Measurements from ENCODE around the gene SGO2.
"Not testable (repeated sequence)": the region's sequence is repeated elsewhere in the genome, so short reads cannot be mapped to it uniquely, and the experiment has no call there.

Gene SGO2

DNA sequence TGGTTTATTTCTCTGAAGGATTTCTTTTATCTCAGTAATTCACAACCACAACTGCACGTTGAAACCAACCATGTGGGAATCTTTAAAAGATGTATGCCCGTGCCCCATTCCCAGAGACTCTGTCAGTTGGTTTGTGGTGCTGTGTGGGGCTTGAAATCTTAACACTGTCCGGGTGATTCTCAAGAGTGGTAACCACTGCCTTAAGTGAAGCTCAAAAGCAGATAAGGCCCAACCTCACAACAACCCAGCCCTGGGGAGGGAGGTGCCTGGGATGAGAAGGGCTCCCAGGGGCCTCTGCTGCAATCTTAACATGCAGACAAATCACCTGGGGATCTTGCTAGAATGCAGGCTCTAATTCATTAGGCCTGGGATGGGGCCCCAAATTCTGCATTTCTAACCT is 73.2 kb downstream of the SGO2 start:
- DNase-seq, result no peak

- DNase-seq, result no peak
These were observed 74.7 kb downstream of the SGO2 start for GRCh38 chr2:200600549-200601225.

DNA sequence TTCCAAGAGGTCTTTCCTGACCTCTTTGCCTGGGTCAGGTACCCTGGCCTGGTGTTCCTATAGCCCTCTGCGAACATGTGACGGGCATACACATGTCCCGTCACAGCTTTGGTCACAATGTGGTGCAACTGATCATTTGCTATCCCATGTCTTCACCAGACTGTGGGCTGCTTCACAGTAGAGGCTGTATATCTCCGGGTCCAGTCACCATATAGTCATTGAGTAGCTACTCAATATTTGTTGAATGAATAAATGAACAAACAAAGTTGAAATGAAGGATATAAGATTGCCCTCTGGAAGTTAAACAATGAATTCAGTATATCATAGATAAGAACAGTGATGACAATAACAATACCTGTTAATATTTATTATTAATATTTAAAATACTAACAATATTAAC is 76.6 kb downstream of the SGO2 start:
- no peak for DNase-seq

- no peak for DNase-seq
These were observed 78.0 kb downstream of the SGO2 start for GRCh38 chr2:200603972-200604371.

DNA sequence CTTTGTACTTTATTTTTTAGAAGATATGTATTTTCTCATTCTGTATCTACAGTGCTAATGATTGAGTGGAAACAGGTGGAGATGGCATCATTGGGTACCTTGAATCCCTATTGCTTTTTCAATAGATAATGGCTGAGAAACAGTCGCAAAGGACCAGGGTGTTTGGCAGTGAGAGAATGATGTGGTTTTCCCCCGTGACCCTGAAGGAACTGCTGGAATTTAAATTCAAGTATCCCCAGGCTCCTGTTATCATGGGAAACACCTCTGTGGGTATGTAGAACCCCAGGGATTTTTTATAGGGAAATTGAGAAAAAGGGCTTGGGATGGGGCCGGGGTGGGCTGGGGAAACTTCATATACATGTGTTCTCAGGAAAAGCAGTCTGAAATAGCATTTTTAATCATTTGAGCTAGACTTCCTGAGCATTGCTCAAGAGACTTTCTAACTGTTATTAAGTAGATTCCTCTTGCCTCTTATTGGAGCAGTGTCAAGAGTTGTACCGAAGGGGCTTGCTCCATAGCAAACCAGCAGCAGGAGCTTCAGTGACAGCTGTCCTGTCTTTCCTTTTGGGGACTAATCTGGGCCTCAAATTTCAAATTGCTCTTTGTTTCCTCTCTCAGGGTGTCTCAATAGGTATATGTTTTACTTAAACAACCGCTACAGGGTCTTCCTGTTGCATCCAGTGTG is 78.7 kb downstream of the SGO2 start:
- DNase-seq, result no peak

- DNase-seq, result no peak
These were observed 82.5 kb downstream of the SGO2 start for GRCh38 chr2:200608341-200609027.

- DNase-seq, result no peak
These were observed 83.1 kb downstream of the SGO2 start for GRCh38 chr2:200609028-200609614.

- DNase-seq, result not testable (repeated sequence)
These were observed 84.2 kb downstream of the SGO2 start for GRCh38 chr2:200610217-200610616.

- DNase-seq, result no peak
These were observed 87.7 kb downstream of the SGO2 start for GRCh38 chr2:200613692-200614091.

GRCh38 chr2:200614249-200614648 is 88.2 kb downstream of the SGO2 start:
- DNase-seq, result no peak

GRCh38 chr2:200615247-200615646 is 89.2 kb downstream of the SGO2 start:
- DNase-seq, result no peak

- DNase-seq, result no peak
These were observed 90.2 kb downstream of the SGO2 start for GRCh38 chr2:200616193-200616592.

DNA sequence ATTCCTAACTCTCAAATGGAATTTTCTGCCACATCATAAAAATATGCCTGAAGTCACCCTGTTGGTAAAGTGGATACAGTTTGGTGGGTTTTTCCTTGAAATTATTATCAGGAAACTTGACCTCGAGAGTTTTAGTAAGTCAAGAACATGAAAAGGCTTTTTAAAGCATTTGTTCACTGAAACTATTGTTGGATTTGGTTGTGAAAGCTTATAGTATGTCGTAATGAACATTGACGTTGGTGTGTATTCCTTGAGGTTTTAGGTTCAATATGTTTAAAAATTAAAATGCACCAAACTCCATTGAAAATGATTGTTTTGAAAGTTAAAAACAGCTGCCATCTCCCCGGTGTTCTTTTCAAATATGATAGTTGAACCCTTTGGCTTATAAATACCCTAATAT is 90.6 kb downstream of the SGO2 start:
- no peak for DNase-seq

GRCh38 chr2:200617156-200618053 is 91.4 kb downstream of the SGO2 start:
- no peak for DNase-seq

DNA sequence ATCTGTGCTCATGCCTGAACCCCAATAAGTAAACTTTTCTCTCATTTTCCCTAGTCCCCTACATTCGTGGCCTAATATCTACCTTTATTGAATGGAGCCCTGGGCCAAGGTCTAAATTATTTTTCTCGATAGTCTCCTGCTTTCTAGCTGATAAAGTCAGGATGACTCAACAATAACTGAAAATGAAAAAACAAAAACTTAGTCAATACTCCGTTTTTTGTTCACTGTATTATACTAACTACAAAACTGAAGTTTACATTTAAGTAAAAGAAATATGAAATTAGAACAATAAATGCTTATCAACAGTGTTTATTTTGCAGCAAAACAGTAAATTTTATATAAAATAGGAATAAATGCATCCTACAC is 92.0 kb downstream of the SGO2 start:
- DNase-seq, result no peak

DNA sequence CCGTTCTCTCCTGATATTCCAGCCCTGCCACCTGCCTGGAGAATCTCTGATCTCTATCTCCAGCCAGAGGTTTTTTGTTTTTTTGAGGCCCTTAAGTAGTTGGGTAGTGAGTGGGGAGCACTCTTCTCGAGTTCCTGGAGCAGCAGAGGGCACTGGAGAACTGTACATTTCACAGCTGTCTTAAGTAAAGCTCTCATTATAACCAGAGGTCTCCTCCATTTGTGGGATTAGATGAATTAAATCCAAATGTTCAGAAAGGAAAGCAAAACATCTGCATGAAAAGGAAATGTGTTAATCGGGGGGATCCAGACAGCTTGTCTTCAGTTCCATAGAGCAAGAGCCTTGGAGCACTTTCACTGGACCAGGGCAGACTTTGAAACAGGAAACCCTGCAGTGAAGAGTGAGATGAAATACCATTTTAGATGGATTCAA is 92.6 kb downstream of the SGO2 start:
- no peak for DNase-seq

- DNase-seq, result no peak
These were observed 93.3 kb downstream of the SGO2 start for GRCh38 chr2:200619279-200619678.

DNA sequence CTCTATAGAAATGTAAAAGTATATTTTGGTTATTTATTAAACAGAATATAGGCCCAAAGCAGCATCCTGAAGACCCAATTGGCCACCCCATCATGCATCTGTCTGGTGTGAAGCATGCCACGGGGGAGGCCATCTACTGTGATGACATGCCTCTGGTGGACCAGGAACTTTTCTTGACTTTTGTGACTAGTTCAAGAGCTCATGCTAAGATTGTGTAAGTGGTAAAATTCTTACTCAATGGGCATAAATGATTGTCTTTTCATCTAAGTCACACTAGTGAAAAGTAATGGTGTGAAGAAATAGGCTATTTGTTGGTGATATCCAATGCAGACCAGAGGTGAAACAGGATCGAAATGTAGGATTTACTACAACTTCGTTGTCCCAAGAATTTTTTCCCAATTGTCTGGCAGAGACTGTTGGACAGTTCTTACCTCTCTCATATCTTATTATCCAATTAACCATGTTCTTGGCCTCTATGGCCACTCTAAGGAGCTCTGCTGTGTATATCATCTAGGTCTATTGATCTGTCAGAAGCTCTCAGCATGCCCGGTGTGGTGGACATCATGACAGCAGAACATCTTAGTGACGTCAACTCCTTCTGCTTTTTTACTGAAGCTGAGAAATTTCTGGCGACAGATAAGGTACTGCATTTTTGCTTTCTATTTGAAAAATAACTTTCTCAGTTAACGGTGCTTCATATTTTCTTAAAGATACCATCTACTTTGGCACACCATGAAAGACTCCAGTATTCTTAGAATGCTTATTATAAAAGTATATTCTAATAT is 94.8 kb downstream of the SGO2 start:
- no peak for DNase-seq

- DNase-seq, result no peak
These were observed 96.1 kb downstream of the SGO2 start for GRCh38 chr2:200622106-200622505.

DNA sequence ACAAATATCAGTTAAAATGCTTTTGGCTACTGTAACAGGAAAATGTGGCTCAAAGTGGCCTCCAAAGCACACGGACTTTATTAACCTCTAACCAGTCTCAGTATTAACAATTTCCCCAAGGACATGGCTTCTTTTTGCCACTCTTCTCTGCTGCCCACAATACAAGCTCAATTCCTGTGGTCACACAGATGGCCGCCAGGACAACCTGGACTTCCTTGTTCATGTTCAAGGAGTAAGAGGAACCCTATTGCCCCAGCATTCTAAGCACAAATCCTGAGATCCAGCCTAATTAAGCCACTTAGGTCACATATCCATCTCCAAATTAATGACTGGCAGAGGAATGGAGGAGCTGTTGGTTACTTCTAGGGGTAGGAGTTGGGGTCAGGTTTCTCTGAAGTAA is 98.0 kb downstream of the SGO2 start:
- no peak for DNase-seq

- no peak for DNase-seq
These were observed 98.7 kb downstream of the SGO2 start for GRCh38 chr2:200624658-200625057.

- DNase-seq, result no peak
These were observed 99.3 kb downstream of the SGO2 start for GRCh38 chr2:200625282-200625681.

Measured in activated gamma-delta T cell treated with Interleukin-2 at 50 U/mL for 16 hours (primary cell).